HepG2 (cell line): Measurements from ENCODE around the gene OR1L8. TPM values are rescaled to one million over a fixed set of nuclear protein-coding genes. Genes with fewer than 3 reads are reported as not detected.

Experiments used
- ATAC-seq: fragments of 200-7000 bp; cut with Tn5 transposase; 3 replicates; pipeline ENCODE4 v1.9.1; 2020; ENCODE audit warnings: mild to moderate bottlenecking, moderate library complexity
- BruUV-seq: library from RNA; stranded (reverse); fragments of 400-500 nt; replicated peaks from 2 replicates; lab custom pipeline; 2021; lab: Mats Ljungman, UMichigan
- CTCF ChIA-PET: fragments of 300-600 bp; formaldehyde crosslinking; extraction: SDS; loops from one replicate; lab custom pipeline; 2021; ENCODE audit warnings: low total read pairs, inconsistent platforms, low intra/inter-chr PET ratio; lab: Yijun Ruan, JAX
- POLR2A ChIA-PET: fragments of 350-600 bp; sonication (Branson Sonifier 250); formaldehyde crosslinking; loops from one replicate; lab custom pipeline; 2020; ENCODE audit warnings: antibody characterized with exemption, inconsistent platforms; lab: Yijun Ruan, JAX
- DNase-seq: peaks from one replicate; pipeline ENCODE4 v3.0.0-alpha.2; 2015; ENCODE audit warnings: low spot score
- FAIRE-seq: peaks from 3 replicates; lab custom pipeline; 2011; peaks lifted over from hg19 to GRCh38; lab: Jason Lieb, UNC
- H2AFZ ChIP-seq: one replicate; pipeline ENCODE4 v1.6.1; 2011; ENCODE audit warnings: low read length, inconsistent platforms
- H3K27ac ChIP-seq: fragments of 300-600 bp; 3 replicates; pipeline ENCODE4 v1.8.0; 2011; ENCODE audit warnings: mixed run types, mild to moderate bottlenecking, mixed read lengths, low read length, inconsistent platforms; ENCODE audit not compliant: insufficient read depth; ENCODE audit errors: extremely low read length
- H3K27me3 ChIP-seq, 2 experiments: fragments of 200-600 bp in 1 of 2; 2 replicates in 1 of 2; 3 replicates in 1 of 2; pipeline versions ENCODE4 v1.6.0 to v1.8.0; 2011; ENCODE audit warnings: low read length in 2 of 2, mild to moderate bottlenecking in 2 of 2, moderate library complexity in 2 of 2, inconsistent platforms in 1 of 2; ENCODE audit not compliant: insufficient read depth in 2 of 2, control insufficient read depth in 1 of 2
- H3K36me3 ChIP-seq, 2 experiments: fragments of 200-600 bp in 1 of 2; replicated peaks in 1 of 2; 2 replicates in 1 of 2; 3 replicates in 1 of 2; pipeline versions ENCODE4 v1.5.1 to v1.8.0; 2011; ENCODE audit warnings: low read length in 2 of 2, inconsistent platforms in 1 of 2; ENCODE audit not compliant: insufficient read depth in 2 of 2, control insufficient read depth in 1 of 2
- H3K4me1 ChIP-seq: 2 replicates; pipeline ENCODE4 v1.5.1; 2012; ENCODE audit warnings: low read length, inconsistent platforms; ENCODE audit not compliant: insufficient read depth
- H3K4me2 ChIP-seq: 2 replicates; pipeline ENCODE4 v1.6.0; 2011; ENCODE audit warnings: low read depth, low read length, inconsistent platforms
- H3K4me3 ChIP-seq, 3 experiments: fragments of 200-600 bp in 1 of 3; sonication (generic), shearing (Covaris generic) in 1 of 3; replicated peaks in 1 of 3; 2 replicates each; pipeline ENCODE4 v1.5.1; 2011 to 2016; ENCODE audit warnings: low read length in 3 of 3, inconsistent platforms in 2 of 3, low read depth in 2 of 3, mild to moderate bottlenecking in 2 of 3, control low read depth in 1 of 3, mixed read lengths in 1 of 3; ENCODE audit not compliant: insufficient read depth in 1 of 3
- H3K79me2 ChIP-seq: one replicate; pipeline ENCODE4 v1.6.1; 2011; ENCODE audit warnings: low read length, inconsistent platforms; ENCODE audit not compliant: insufficient read depth
- H3K9ac ChIP-seq: 2 replicates; pipeline ENCODE4 v1.6.0; 2011; ENCODE audit warnings: mild to moderate bottlenecking, low read depth, low read length, inconsistent platforms; ENCODE audit not compliant: insufficient read depth
- H3K9me3 ChIP-seq: 2 replicates; pipeline ENCODE4 v1.5.1; 2012; ENCODE audit warnings: mild to moderate bottlenecking, low read length
- H4K20me1 ChIP-seq: 2 replicates; pipeline ENCODE4 v1.6.0; 2011; ENCODE audit warnings: inconsistent platforms, mild to moderate bottlenecking, low read length, moderate library complexity; ENCODE audit not compliant: insufficient read depth
- AGO2 ChIP-seq: fragments of 200-400 bp; formaldehyde crosslinking; optimal IDR thresholded peaks from 2 replicates; pipeline ENCODE3; 2017; ENCODE audit warnings: mild to moderate bottlenecking, low read depth, low read length, moderate library complexity
- ATM ChIP-seq: fragments of 450-650 bp; IDR thresholded peaks from 2 replicates; pipeline ENCODE4 v1.7.1; 2017; ENCODE audit warnings: mild to moderate bottlenecking, borderline replicate concordance
- MAFK ChIP-seq, 2 experiments: IDR thresholded peaks in 1 of 2; conservative IDR thresholded peaks in 1 of 2; 2 replicates each; pipeline ENCODE4 v1.6.1; 2011; ENCODE audit warnings: improper control_type of control experiment in 2 of 2, low read length in 2 of 2
- PBX2 ChIP-seq: IDR thresholded peaks from 2 replicates; pipeline ENCODE4 v1.6.1; 2016; ENCODE audit warnings: control low read depth
- SP1 ChIP-seq, 2 experiments: fragments of 450-650 bp in 1 of 2; sonication (generic) in 1 of 2; formaldehyde crosslinking in 1 of 2; IDR thresholded peaks; 2 replicates each; pipeline versions ENCODE4 v1.4.0 to v1.6.1; 2016 to 2020; ENCODE audit warnings: missing genetic modification reagents in 1 of 2
- ZBTB37 ChIP-seq: sonication (generic); formaldehyde crosslinking; IDR thresholded peaks from 2 replicates; pipeline ENCODE4 v1.4.0; 2020; ENCODE audit warnings: mild to moderate bottlenecking, missing genetic modification reagents
- ZBTB46 ChIP-seq: sonication (generic); formaldehyde crosslinking; IDR thresholded peaks from 2 replicates; pipeline ENCODE4 v1.4.0; 2020; ENCODE audit warnings: mild to moderate bottlenecking, missing genetic modification reagents, borderline replicate concordance
- ZC3H4 ChIP-seq: sonication (generic); formaldehyde crosslinking; IDR thresholded peaks from 2 replicates; pipeline ENCODE4 v1.4.0; 2020; ENCODE audit warnings: missing genetic modification reagents, borderline replicate concordance
- ZFP41 ChIP-seq: sonication (generic); formaldehyde crosslinking; IDR thresholded peaks from 2 replicates; pipeline ENCODE4 v1.4.0; 2020; ENCODE audit warnings: mild to moderate bottlenecking, missing genetic modification reagents, borderline replicate concordance
- ZNF839 ChIP-seq: sonication (generic); formaldehyde crosslinking; IDR thresholded peaks from 2 replicates; pipeline ENCODE4 v1.4.0; 2020; ENCODE audit warnings: missing genetic modification reagents, mild to moderate bottlenecking, borderline replicate concordance
- WGBS: methylation state at CpG from one replicate; pipeline ENCODE4 v1.1.6; 2017; ENCODE audit warnings: low lambda C conversion rate; 5-methylcytosine and 5-hydroxymethylcytosine counted together
- in situ Hi-C: cut with HindIII; loops from 2 replicates; pipeline ENCODE4 v1.10.0; 2017; ENCODE audit warnings: low pct_unique_long_range_greater_than_20kb; ENCODE audit not compliant: extremely low pct_ligation_motif_present
- intact Hi-C: fragments of 100-400 bp; cut with micrococcal nuclease; formaldehyde crosslinking; loops from one replicate; pipeline ENCODE4 v1.10.0; 2022; ENCODE audit not compliant: unreplicated experiment
- polyA plus RNA-seq, 8 experiments: library from polyadenylated mRNA; depleted of rRNA in 3 of 8; stranded (reverse) in 7 of 8; unstranded in 1 of 8; fragments of >200 nt; fragmentation: Illumina TruSeq in 4 of 8; extraction: Trizol in 4 of 8; gene quantifications; 2 replicates each; pipeline versions ENCODE4 v1.2.1 to v1.2.3, GENCODE V29; 2011 to 2016; ENCODE audit warnings: low read depth in 4 of 8, missing spikeins in 1 of 8, mixed read lengths in 1 of 8; ENCODE audit not compliant: insufficient read depth in 1 of 8
- total RNA-seq, 5 experiments: library from RNA; depleted of rRNA; stranded (reverse); fragments of >200 nt; fragmentation: Illumina TruSeq; extraction: Trizol; gene quantifications; 2 replicates each; pipeline ENCODE4 v1.2.3, GENCODE V29; 2016; ENCODE audit warnings: low read depth in 1 of 5

The OR1L8 gene
- total and polyA plus RNA-seq, 2 of the 13 experiments (the other 11 are each of a cell fraction or from before 2014, with no cell fraction given) = not detected

GRCh38 chr9:122609804-122610203 lies 26.6 kb upstream of the OR1L8 start:
- H3K4me3 ChIP-seq = no peak overlapping the region
- no peaks in the 10 kb centered on the region for H3K79me2 ChIP-seq
- H3K36me3 ChIP-seq = no peaks in the 10 kb centered on the region
- DNase-seq = no peak
- no peak overlapping the region for H3K4me2 ChIP-seq
- no peak for TF ChIP-seq SP1 (IDR thresholded peaks at IDR 0.05)
- no peak for TF ChIP-seq SP1 (CRISPR knock-in tag; IDR thresholded peaks at IDR 0.05)
- TF ChIP-seq MAFK (conservative IDR thresholded peaks at IDR 0.05 in 1 of 2, IDR thresholded peaks at IDR 0.05 in 1 of 2; ENCODE audit: low read length in 2 of 2) = no peak
- no peak for TF ChIP-seq ATM
- TF ChIP-seq ZFP41 = no peak
- no peak for TF ChIP-seq PBX2 (CRISPR knock-in tag)
- TF ChIP-seq ZC3H4 (CRISPR knock-in tag) = no peak
- no peak for TF ChIP-seq AGO2
- no peak for TF ChIP-seq ZNF839 (CRISPR knock-in tag)
- no peak for TF ChIP-seq ZBTB46 (CRISPR knock-in tag)
- TF ChIP-seq ZBTB37 (CRISPR knock-in tag) = no peak
- no peak overlapping the region for H3K27ac ChIP-seq
- H2AFZ ChIP-seq = no peak overlapping the region
- H3K9me3 ChIP-seq = no peaks in the 10 kb centered on the region
- intact Hi-C loops = no loop called here
- H3K4me1 ChIP-seq = no peaks in the 10 kb centered on the region
- no peak for FAIRE-seq
- ChIA-PET CTCF (no interaction called here), POLR2A (no interaction called here)
- H3K27me3 ChIP-seq = no peaks in the 10 kb centered on the region; a peak in 2 of 5 replicates
- BruUV-seq = no TSS peak
- no peaks in the 10 kb centered on the region for H4K20me1 ChIP-seq
- no peak for ATAC-seq
- in situ Hi-C loops = no loop called here
- no peak overlapping the region for H3K9ac ChIP-seq
- 15% methylated on average over 4 of the region's 4 CpGs for WGBS
